IPS-NIHi11 (cell line): ENCODE data around the gene CCL4.
"Not testable (repeated sequence)": the region's sequence is repeated elsewhere in the genome, so short reads cannot be mapped to it uniquely, and the experiment has no call there.

Experiments
- DNase-seq: peaks from one replicate; pipeline ENCODE4 v3.0.0; 2012; ENCODE audit warnings: mixed read lengths, low spot score

CCL4 gene

GRCh38 chr17:36103401-36103975, at the start of gene CCL4:
Gene CCL4 (plus strand): TSS chr17:36103827. CDS start chr17:36103906, 79 bp downstream.
- DNase-seq = not testable (repeated sequence)

GRCh38 chr17:36055171-36055570, 48.5 kb upstream of the CCL4 start:
- DNase-seq = no peak

- DNase-seq = no peak
Observed at GRCh38 chr17:36055921-36056520, 47.6 kb upstream of the CCL4 start.

- DNase-seq = no peak
Observed at GRCh38 chr17:36057911-36058310, 45.7 kb upstream of the CCL4 start.

GRCh38 chr17:36059406-36059805, 44.2 kb upstream of the CCL4 start:
- no peak for DNase-seq

- no peak for DNase-seq
Observed at GRCh38 chr17:36060816-36061215, 42.8 kb upstream of the CCL4 start.

- DNase-seq = no peak
Observed at GRCh38 chr17:36063786-36064541, 39.7 kb upstream of the CCL4 start, which contains the start of gene CCL18. Gene CCL18 (plus strand): TSS chr17:36064272. CDS start chr17:36064343, 71 bp downstream.

- no peak for DNase-seq
Observed at GRCh38 chr17:36066365-36066985, 37.2 kb upstream of the CCL4 start.

- no peak for DNase-seq
Observed at GRCh38 chr17:36068524-36068923, 35.1 kb upstream of the CCL4 start.

- DNase-seq = no peak
Observed at GRCh38 chr17:36069136-36069535, 34.5 kb upstream of the CCL4 start.

GRCh38 chr17:36070427-36070826, 33.2 kb upstream of the CCL4 start:
- DNase-seq = no peak

GRCh38 chr17:36071751-36072150, 31.9 kb upstream of the CCL4 start:
- no peak for DNase-seq

GRCh38 chr17:36072431-36073121, 31.1 kb upstream of the CCL4 start:
- DNase-seq = peak; percentile 88

- no peak for DNase-seq
Observed at GRCh38 chr17:36074365-36074764, 29.3 kb upstream of the CCL4 start.

- DNase-seq = not testable (repeated sequence)
Observed at GRCh38 chr17:36081681-36082471, 21.8 kb upstream of the CCL4 start.

GRCh38 chr17:36082482-36083120, 21.0 kb upstream of the CCL4 start:
- not testable (repeated sequence) for DNase-seq

GRCh38 chr17:36083691-36084090, 19.9 kb upstream of the CCL4 start:
- DNase-seq = not testable (repeated sequence)

- DNase-seq = no peak
Observed at GRCh38 chr17:36085765-36086164, 17.9 kb upstream of the CCL4 start.

GRCh38 chr17:36086791-36087190, 16.8 kb upstream of the CCL4 start:
- DNase-seq = no peak

GRCh38 chr17:36087471-36087870, 16.2 kb upstream of the CCL4 start:
- DNase-seq = not testable (repeated sequence)
